Measurements from ENCODE around the gene TRPM5. TPM values are rescaled to one million over a fixed set of nuclear protein-coding genes. Genes with fewer than 3 reads are reported as not detected.
A peak's percentile ranks its signal among the peaks of the same experiment; 100 is the strongest.

The TRPM5 gene
- total RNA-seq, 1 donor from 2014 or later, result 0.34 TPM

GRCh38 chr11:2406451-2406850 is 37.9 kb downstream of the TRPM5 start:
- Histone ChIP-seq H3K4me2 (no peak overlapping the region), H3K27me3 (no peaks in the 10 kb centered on the region), H3K36me3 (no peaks in the 10 kb centered on the region), H3K27ac (no peak overlapping the region), H3K4me3 (no peak overlapping the region), H3K9me3 (ENCODE audit: low read depth) (no peaks in the 10 kb centered on the region), H4K20me1 (ENCODE audit: low read depth) (no peaks in the 10 kb centered on the region), H3K9ac (no peak overlapping the region), H3K79me2 (ENCODE audit: low read depth) (peaks cover 11% of the 10 kb centered on the region), H3K4me1 (peaks cover 5% of the 10 kb centered on the region), H3F3A (ENCODE audit: low read depth) (no peaks in the 10 kb centered on the region), H2AFZ (replicated peaks) (no peak overlapping the region)
- Mint-ChIP-seq H3K4me1 (peaks cover 2% of the 10 kb centered on the region), H3K4me3 (no peak overlapping the region), H3K27ac (no peak overlapping the region), H3K9me3 (no peaks in the 10 kb centered on the region), H3K27me3 (ENCODE audit: insufficient read depth, low read depth) (peaks cover 8% of the 10 kb centered on the region), H3K36me3 (peaks cover 1% of the 10 kb centered on the region)
- TF ChIP-seq EZH2 (IDR thresholded peaks at IDR 0.05), result no peak
- DNase-seq (ENCODE audit: low spot score), result no peak

DNA sequence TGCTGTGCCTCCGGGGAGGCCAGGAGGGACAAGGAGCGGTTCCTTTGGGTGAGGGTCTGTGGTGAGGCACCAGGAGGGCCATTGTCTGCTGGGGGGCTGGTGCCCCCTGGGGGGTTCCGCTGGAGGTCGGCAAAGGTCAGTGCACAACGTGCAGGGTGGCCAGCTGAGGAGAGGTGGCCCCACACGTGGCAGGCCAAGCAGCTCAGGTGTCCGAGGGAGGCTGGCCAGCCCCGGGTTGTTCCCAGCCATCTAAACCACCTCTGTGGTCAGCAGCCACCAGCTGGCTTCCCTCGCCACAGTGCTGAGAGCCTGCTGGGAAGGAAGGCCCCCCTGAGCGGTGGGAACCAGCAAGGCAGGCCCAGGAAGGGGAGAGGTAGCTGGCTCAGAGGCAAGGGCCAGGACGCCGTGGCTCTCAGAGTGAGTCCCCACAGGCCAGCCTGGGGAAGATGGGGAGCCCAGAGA is 39.5 kb downstream of the TRPM5 start:
- H3K36me3 ChIP-seq, result no peaks in the 10 kb centered on the region
- no peaks in the 10 kb centered on the region for H3K27me3 ChIP-seq
- Mint-ChIP-seq H3K27me3 (ENCODE audit: insufficient read depth, low read depth) (peaks cover 5% of the 10 kb centered on the region), H3K9me3 (no peaks in the 10 kb centered on the region), H3K36me3 (peaks cover 1% of the 10 kb centered on the region), H3K4me3 (no peak overlapping the region), H3K4me1 (peaks cover 4% of the 10 kb centered on the region), H3K27ac (no peak overlapping the region)
- no peaks in the 10 kb centered on the region for H3K9me3 ChIP-seq (ENCODE audit: low read depth)
- H3K4me1 ChIP-seq, result peaks cover 5% of the 10 kb centered on the region
- no peak for TF ChIP-seq EZH2 (IDR thresholded peaks at IDR 0.05)
- TF ChIP-seq EZH2phosphoT487 (IDR thresholded peaks at IDR 0.05), result no peak
- TF ChIP-seq, protein P1, sequence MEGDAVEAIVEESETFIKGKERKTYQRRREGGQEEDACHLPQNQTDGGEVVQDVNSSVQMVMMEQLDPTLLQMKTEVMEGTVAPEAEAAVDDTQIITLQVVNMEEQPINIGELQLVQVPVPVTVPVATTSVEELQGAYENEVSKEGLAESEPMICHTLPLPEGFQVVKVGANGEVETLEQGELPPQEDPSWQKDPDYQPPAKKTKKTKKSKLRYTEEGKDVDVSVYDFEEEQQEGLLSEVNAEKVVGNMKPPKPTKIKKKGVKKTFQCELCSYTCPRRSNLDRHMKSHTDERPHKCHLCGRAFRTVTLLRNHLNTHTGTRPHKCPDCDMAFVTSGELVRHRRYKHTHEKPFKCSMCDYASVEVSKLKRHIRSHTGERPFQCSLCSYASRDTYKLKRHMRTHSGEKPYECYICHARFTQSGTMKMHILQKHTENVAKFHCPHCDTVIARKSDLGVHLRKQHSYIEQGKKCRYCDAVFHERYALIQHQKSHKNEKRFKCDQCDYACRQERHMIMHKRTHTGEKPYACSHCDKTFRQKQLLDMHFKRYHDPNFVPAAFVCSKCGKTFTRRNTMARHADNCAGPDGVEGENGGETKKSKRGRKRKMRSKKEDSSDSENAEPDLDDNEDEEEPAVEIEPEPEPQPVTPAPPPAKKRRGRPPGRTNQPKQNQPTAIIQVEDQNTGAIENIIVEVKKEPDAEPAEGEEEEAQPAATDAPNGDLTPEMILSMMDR (IDR thresholded peaks at IDR 0.05), result no peak
- no peaks in the 10 kb centered on the region for H4K20me1 ChIP-seq (ENCODE audit: low read depth)
- H3K79me2 ChIP-seq (ENCODE audit: low read depth), result peaks cover 19% of the 10 kb centered on the region
- DNase-seq (ENCODE audit: low spot score), result no peak
- no peak overlapping the region for H3K9ac ChIP-seq
- H3K27ac ChIP-seq, result no peak overlapping the region
- no peak overlapping the region for H3K4me2 ChIP-seq
- no peak overlapping the region for H2AFZ ChIP-seq (replicated peaks)
- H3F3A ChIP-seq (ENCODE audit: low read depth), result peaks cover 2% of the 10 kb centered on the region
- no peak overlapping the region for H3K4me3 ChIP-seq

DNA sequence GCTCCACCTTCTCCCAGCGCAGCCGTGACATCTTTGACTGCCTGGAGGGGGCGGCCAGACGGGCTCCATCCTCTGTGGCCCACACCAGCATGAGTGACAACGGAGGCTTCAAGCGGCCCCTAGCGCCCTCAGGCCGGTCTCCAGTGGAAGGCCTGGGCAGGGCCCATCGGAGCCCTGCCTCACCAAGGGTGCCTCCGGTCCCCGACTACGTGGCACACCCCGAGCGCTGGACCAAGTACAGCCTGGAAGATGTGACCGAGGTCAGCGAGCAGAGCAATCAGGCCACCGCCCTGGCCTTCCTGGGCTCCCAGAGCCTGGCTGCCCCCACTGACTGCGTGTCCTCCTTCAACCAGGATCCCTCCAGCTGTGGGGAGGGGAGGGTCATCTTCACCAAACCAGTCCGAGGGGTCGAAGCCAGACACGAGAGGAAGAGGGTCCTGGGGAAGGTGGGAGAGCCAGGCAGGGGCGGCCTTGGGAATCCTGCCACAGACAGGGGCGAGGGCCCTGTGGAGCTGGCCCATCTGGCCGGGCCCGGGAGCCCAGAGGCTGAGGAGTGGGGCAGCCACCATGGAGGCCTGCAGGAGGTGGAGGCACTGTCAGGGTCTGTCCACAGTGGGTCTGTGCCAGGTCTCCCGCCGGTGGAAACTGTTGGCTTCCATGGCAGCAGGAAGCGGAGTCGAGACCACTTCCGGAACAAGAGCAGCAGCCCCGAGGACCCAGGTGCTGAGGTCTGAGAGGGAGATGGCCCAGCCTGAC is 41.2 kb downstream of the TRPM5 start:
- DNase-seq (ENCODE audit: low spot score), result no peak
- Mint-ChIP-seq H3K9me3 (no peaks in the 10 kb centered on the region), H3K4me3 (peak overlapping the region; percentile 92), H3K27me3 (ENCODE audit: insufficient read depth, low read depth) (peaks cover 5% of the 10 kb centered on the region), H3K4me1 (peaks cover 6% of the 10 kb centered on the region), H3K36me3 (peaks cover 1% of the 10 kb centered on the region), H3K27ac (no peak overlapping the region)
- peaks cover 5% of the 10 kb centered on the region for H3K4me1 ChIP-seq
- no peaks in the 10 kb centered on the region for H3K36me3 ChIP-seq
- no peak overlapping the region for H3K4me3 ChIP-seq
- H3K4me2 ChIP-seq, result no peak overlapping the region
- no peak overlapping the region for H2AFZ ChIP-seq (replicated peaks)
- no peak overlapping the region for H3K9ac ChIP-seq
- no peaks in the 10 kb centered on the region for H3K27me3 ChIP-seq
- TF ChIP-seq EZH2phosphoT487 (IDR thresholded peaks at IDR 0.05), result no peak
- TF ChIP-seq EZH2 (IDR thresholded peaks at IDR 0.05), result no peak
- TF ChIP-seq, protein P1 (IDR thresholded peaks at IDR 0.05), result no peak
- H3K79me2 ChIP-seq (ENCODE audit: low read depth), result peaks cover 19% of the 10 kb centered on the region
- no peak overlapping the region for H3K27ac ChIP-seq
- no peaks in the 10 kb centered on the region for H4K20me1 ChIP-seq (ENCODE audit: low read depth)
- H3K9me3 ChIP-seq (ENCODE audit: low read depth), result no peaks in the 10 kb centered on the region
- H3F3A ChIP-seq (ENCODE audit: low read depth), result peaks cover 15% of the 10 kb centered on the region

DNA sequence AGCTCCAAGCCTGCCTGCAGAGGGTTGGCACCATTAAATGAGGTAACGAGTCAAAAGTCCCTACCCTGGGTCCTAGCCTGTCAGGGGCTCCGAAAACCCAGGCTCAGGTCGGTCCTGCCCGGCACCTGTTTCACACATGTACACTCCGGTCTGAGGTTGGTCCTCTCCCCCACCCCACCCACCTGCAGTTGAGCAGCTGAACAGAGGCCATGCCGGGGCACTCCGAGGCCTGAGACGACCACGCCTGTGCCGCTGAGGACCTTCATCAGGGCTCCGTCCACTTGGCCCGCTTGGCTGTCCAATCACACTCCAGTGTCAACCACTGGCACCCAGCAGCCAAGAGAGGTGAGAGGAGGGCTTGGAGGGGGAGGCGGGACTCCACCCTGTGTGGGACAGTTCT is 42.2 kb downstream of the TRPM5 start:
- Histone ChIP-seq H4K20me1 (ENCODE audit: low read depth) (no peaks in the 10 kb centered on the region), H3K9me3 (ENCODE audit: low read depth) (no peaks in the 10 kb centered on the region), H3K9ac (peak overlapping the region; percentile 98), H3K36me3 (no peaks in the 10 kb centered on the region), H3F3A (ENCODE audit: low read depth) (peaks cover 22% of the 10 kb centered on the region), H3K27ac (no peak overlapping the region), H3K27me3 (no peaks in the 10 kb centered on the region), H2AFZ (replicated peaks) (no peak overlapping the region), H3K4me2 (peak overlapping the region; percentile 94), H3K4me3 (peak overlapping the region; percentile 91), H3K79me2 (ENCODE audit: low read depth) (peaks cover 19% of the 10 kb centered on the region), H3K4me1 (peaks cover 5% of the 10 kb centered on the region)
- Mint-ChIP-seq H3K27me3 (ENCODE audit: insufficient read depth, low read depth) (peaks cover 5% of the 10 kb centered on the region), H3K27ac (no peak overlapping the region), H3K36me3 (peaks cover 1% of the 10 kb centered on the region), H3K4me3 (peak overlapping the region; percentile 92), H3K4me1 (peaks cover 6% of the 10 kb centered on the region), H3K9me3 (no peaks in the 10 kb centered on the region)
- TF ChIP-seq, protein P1 (IDR thresholded peaks at IDR 0.05), result no peak
- TF ChIP-seq EZH2phosphoT487 (IDR thresholded peaks at IDR 0.05) (no peak), EZH2 (IDR thresholded peaks at IDR 0.05) (no peak)
- no peak for DNase-seq (ENCODE audit: low spot score)

All from neural progenitor cell (in vitro differentiated cells).